Gastrocnemius medialis (tissue), 4 donors: ENCODE data around the gene SNAP47. TPM values are rescaled to one million over a fixed set of nuclear protein-coding genes. Genes with fewer than 3 reads are reported as not detected.

Experiments
- ATAC-seq, 2 donors: fragments of 150-250 bp; one replicate each; pipeline ENCODE4 v1.9.1; 2016
- DNase-seq, 2 donors: peaks; one replicate each; pipeline ENCODE4 v3.0.0-alpha.2; 2019
- H3K27ac ChIP-seq, 4 donors: fragments of 200-600 bp; sonication (generic); 1 replicate in 1 of 4; 2 replicates in 3 of 4; pipeline ENCODE4 v1.5.1; 2016 to 2018; ENCODE audit warnings: mild to moderate bottlenecking in 2 of 4, moderate library complexity in 1 of 4
- H3K27me3 ChIP-seq, 3 donors: fragments of 200-600 bp; sonication (generic) in 2 of 3; 1 replicate in 1 of 3; 2 replicates in 2 of 3; pipeline versions ENCODE4 v1.5.1 to v1.6.0; 2016 to 2019; ENCODE audit warnings: mild to moderate bottlenecking in 1 of 3, moderate library complexity in 1 of 3
- H3K36me3 ChIP-seq, 2 donors: fragments of 200-600 bp; sonication (generic) in 1 of 2; one replicate each; pipeline ENCODE4 v1.5.1; 2017 to 2018
- H3K4me1 ChIP-seq, 2 donors: fragments of 200-600 bp; sonication (generic) in 1 of 2; one replicate each; pipeline ENCODE4 v1.5.1; 2016 to 2017; ENCODE audit warnings: mild to moderate bottlenecking in 2 of 2
- H3K4me3 ChIP-seq, 4 donors: fragments of 200-600 bp; sonication (generic) in 3 of 4; 1 replicate in 1 of 4; 2 replicates in 3 of 4; pipeline ENCODE4 v1.5.1; 2016 to 2019; ENCODE audit warnings: mild to moderate bottlenecking in 2 of 4
- H3K9me3 ChIP-seq, 3 donors: fragments of 200-600 bp; sonication (generic) in 2 of 3; 1 replicate in 1 of 3; 2 replicates in 2 of 3; pipeline ENCODE4 v1.5.1; 2016 to 2019
- POLR2A ChIP-seq, 2 donors: fragments of 450-650 bp; IDR thresholded peaks; one replicate each; pipeline ENCODE4 v1.6.1; 2017; ENCODE audit warnings: antibody characterized with exemption in 2 of 2, mild to moderate bottlenecking in 2 of 2, moderate library complexity in 2 of 2
- in situ Hi-C, 4 donors: fragments of 200-750 bp; cut with MboI; loops; one replicate each; pipeline versions ENCODE4 v1.15.0 to v1.8.0; 2017; ENCODE audit warnings: low sequenced_read_pairs in 4 of 4
- intact Hi-C: fragments of 100-400 bp; cut with DNase I; formaldehyde crosslinking; loops from one replicate; pipeline ENCODE4 v1.15.1; 2023; ENCODE audit warnings: low total_unique reads
- total RNA-seq, 4 donors: library from RNA; depleted of rRNA; stranded (reverse); fragments of >200 nt; gene quantifications; one replicate each; pipeline versions ENCODE4 v1.1.0 to v1.2.3, GENCODE V29; 2016
- TF ChIP-seq, protein P1 (sequence below), 5 experiments: fragments of 450-650 bp in 3 of 5; fragments of 200-600 bp in 2 of 5; sonication (generic) in 2 of 5; IDR thresholded peaks in 4 of 5; conservative IDR thresholded peaks in 1 of 5; 1 replicate in 4 of 5; 2 replicates in 1 of 5; pipeline ENCODE4 v1.5.1; 2016 to 2019; ENCODE audit warnings: antibody characterized with exemption in 5 of 5, mild to moderate bottlenecking in 3 of 5, moderate library complexity in 3 of 5

The SNAP47 gene
- total RNA-seq, 4 donors from 2014 or later = 30.2 to 42.7 (median 37.9) TPM

DNA sequence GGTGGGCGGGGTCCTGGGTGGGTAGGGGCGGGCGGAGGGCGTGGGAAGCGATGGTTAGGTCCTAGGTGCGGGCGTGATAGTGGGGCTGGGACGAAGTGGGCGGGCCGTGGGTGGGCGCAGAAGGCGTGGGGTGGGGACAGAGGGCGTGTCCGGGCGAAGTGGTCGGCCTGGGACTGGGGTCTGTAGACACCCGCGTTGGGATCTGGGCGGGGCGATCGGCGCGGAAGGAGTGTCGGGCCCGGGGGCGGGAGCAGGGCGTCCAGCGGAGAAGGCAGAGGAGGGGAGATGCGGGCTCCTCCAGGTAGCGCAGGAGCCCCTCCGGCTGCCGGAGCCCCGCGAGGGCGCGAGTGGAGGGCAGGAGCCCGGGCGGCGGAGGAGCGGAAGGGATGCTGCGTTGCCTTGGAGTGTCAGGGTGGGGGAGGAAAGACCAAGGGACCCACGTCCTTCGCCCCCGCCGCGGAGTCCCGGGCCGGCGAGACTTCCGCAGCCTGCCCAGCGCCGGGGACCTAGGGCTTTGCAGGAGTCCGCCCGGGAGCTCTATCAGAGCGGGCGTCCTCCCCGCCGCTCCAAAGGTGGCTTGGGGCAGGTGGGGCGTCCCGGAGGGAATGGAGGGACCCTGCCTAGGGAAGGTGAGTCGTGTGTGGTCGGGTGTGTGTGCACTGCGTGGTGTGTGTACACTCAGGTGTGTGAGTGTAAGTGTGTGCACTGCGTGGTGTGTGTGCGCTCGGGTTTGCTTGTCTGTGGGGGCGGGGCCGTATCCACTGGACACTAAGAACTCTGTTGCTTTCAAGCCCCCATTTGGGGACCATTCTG lies 53.2 kb downstream of the SNAP47 start:
- H3K27ac ChIP-seq = peak overlapping the region; percentile 77 to 87 (median 82)
- intact Hi-C loops = loop anchor here (1.0 to 2.0 kb wide), 2 partner anchors 60 to 158 kb away; no protein-coding TSS in a partner anchor
- TF ChIP-seq POLR2A (IDR thresholded peaks at IDR 0.05) = no peak
- TF ChIP-seq, protein P1, sequence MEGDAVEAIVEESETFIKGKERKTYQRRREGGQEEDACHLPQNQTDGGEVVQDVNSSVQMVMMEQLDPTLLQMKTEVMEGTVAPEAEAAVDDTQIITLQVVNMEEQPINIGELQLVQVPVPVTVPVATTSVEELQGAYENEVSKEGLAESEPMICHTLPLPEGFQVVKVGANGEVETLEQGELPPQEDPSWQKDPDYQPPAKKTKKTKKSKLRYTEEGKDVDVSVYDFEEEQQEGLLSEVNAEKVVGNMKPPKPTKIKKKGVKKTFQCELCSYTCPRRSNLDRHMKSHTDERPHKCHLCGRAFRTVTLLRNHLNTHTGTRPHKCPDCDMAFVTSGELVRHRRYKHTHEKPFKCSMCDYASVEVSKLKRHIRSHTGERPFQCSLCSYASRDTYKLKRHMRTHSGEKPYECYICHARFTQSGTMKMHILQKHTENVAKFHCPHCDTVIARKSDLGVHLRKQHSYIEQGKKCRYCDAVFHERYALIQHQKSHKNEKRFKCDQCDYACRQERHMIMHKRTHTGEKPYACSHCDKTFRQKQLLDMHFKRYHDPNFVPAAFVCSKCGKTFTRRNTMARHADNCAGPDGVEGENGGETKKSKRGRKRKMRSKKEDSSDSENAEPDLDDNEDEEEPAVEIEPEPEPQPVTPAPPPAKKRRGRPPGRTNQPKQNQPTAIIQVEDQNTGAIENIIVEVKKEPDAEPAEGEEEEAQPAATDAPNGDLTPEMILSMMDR (IDR thresholded peaks at IDR 0.05 in 4 of 5, conservative IDR thresholded peaks at IDR 0.05 in 1 of 5) = no peak
- H3K4me3 ChIP-seq = peak overlapping the region; percentile 68 to 97 (median 70)
- H3K4me1 ChIP-seq = peaks cover 13 to 20% of the 10 kb centered on the region in 2 donors
- ATAC-seq (peak; percentile 53 to 59), DNase-seq (no peak)
- no peaks in the 10 kb centered on the region for H3K9me3 ChIP-seq
- in situ Hi-C loops = no loop called here
- H3K36me3 ChIP-seq = no peaks in the 10 kb centered on the region
- no peaks in the 10 kb centered on the region for H3K27me3 ChIP-seq

DNA sequence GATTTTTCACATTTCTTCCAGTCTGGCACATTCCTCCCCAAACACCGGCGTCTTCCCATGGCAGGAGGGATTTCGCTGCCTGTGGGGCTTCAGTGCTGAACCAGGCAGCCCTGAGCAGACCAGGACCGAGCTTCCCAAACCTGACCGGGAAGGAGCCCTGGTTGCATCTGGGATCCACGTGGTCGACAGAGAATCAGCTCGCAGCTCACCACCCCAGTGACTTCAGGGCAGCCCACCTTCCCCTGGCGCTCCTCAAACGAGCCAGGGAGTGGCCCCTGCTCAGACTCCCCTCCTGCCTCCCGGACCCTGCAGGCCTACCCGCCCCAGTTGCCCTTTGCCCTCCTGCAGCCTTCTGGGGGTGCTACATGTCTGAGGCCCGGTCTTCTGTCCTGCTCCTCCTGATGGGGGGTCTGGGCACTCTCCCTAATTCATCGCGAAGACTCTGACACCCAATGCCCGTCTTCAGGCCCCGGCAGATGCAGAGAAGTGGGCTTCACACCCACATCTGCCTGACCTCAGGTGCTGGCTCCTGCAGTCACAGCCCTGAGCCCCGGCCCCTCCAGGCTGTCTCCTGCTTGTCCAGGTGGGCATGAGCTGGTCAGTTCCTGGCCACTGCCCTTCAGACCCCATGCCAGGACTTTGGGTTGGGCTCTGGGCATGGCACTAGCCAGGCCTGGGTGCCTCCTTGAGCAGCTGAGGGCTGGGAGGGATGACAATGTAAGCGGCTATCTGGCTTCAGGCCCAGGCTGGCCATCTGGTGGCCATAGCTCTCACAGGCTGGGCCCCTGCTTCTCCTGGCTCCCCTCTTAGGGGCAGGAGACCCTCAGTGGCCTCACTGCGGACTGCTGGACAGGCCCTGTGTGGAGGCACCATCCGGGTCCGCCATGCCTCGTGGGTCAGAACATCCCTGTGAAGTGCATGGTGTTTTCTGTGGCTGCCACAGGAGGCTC lies 54.1 kb downstream of the SNAP47 start:
- in situ Hi-C loops (no loop called here), intact Hi-C loops (loop anchor here (2.0 kb wide), 1 partner anchor 61 kb away; no protein-coding TSS in a partner anchor)
- Histone ChIP-seq H3K36me3 (no peaks in the 10 kb centered on the region), H3K4me3 (peak overlapping the region in 1 of 4 donors; percentile 68), H3K4me1 (peaks cover 13 to 20% of the 10 kb centered on the region in 2 donors), H3K27me3 (no peaks in the 10 kb centered on the region), H3K27ac (peak overlapping the region in 3 of 4 donors; percentile 77 to 87 (median 82)), H3K9me3 (no peaks in the 10 kb centered on the region)
- no peak for ATAC-seq
- TF ChIP-seq, protein P1 (IDR thresholded peaks at IDR 0.05 in 4 of 5, conservative IDR thresholded peaks at IDR 0.05 in 1 of 5) = peak in 2 of 5 experiments; percentile 28 to 30
- TF ChIP-seq POLR2A (IDR thresholded peaks at IDR 0.05) = no peak
- peak in 1 of 2 donors; percentile 38 for DNase-seq

DNA sequence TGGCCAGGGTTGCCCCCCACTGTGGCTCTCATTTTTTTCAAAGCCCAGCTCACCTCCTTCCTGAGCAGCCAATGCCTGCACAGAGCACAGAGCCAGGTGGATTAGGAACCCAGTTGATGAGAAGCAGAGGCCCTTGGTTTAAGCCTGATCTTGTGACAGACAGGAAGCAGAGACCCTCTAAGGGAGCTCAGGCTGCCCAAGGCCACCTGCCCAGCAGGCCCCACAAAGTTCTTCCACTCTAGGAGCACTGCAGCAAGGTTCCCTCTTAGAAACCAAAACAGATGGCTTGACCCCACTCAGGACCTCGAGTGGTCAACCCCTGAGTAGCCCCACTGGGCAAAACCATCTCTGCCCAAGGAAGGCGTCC lies 54.8 kb downstream of the SNAP47 start:
- intact Hi-C loops = no loop called here

DNA sequence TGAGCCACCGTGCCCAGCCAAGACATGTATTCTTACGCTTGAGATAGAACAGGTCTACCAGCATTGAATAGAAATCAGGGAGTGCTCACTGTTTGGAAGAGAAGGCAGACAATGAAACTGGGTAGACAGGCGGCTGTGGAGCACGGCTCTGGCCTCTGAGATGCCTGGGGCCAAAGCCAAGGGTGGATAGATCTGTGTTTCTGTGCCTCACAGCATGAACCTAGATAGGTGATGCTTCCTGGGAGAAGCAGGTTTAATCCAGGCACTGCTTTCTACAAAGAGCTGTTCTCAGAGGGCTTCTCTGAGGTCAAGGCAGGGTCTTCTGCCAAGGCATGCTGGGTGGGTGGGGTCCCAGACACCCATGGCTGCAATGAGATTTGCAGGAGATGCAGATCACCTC lies 55.6 kb downstream of the SNAP47 start:
- no peak for ATAC-seq
- no peaks in the 10 kb centered on the region for H3K36me3 ChIP-seq
- H3K4me3 ChIP-seq = no peak overlapping the region
- no peaks in the 10 kb centered on the region for H3K27me3 ChIP-seq
- H3K4me1 ChIP-seq = peaks cover 13 to 20% of the 10 kb centered on the region in 2 donors
- H3K9me3 ChIP-seq = no peaks in the 10 kb centered on the region
- H3K27ac ChIP-seq = no peak overlapping the region
- intact Hi-C loops (no loop called here), in situ Hi-C loops (no loop called here)
- TF ChIP-seq, protein P1 (IDR thresholded peaks at IDR 0.05 in 4 of 5, conservative IDR thresholded peaks at IDR 0.05 in 1 of 5) = no peak
- TF ChIP-seq POLR2A (IDR thresholded peaks at IDR 0.05) = no peak
- no peak for DNase-seq

More for the DNA sequence above, 54.8 kb downstream of the SNAP47 start:
- H3K36me3 ChIP-seq = no peaks in the 10 kb centered on the region
- H3K27me3 ChIP-seq = no peaks in the 10 kb centered on the region
- no peaks in the 10 kb centered on the region for H3K9me3 ChIP-seq
- no peak for DNase-seq
- in situ Hi-C loops = no loop called here
- H3K4me3 ChIP-seq = no peak overlapping the region
- no peak overlapping the region for H3K27ac ChIP-seq
- ATAC-seq = no peak
- no peak for TF ChIP-seq POLR2A (IDR thresholded peaks at IDR 0.05)
- TF ChIP-seq, protein P1 (IDR thresholded peaks at IDR 0.05 in 4 of 5, conservative IDR thresholded peaks at IDR 0.05 in 1 of 5) = no peak
- peaks cover 13 to 20% of the 10 kb centered on the region in 2 donors for H3K4me1 ChIP-seq
